HL-60/S4 treated with phorbol 12-myristate 13-acetate at 8.2 ng/mL for 4 days and 3 days (cell line): ENCODE data around the gene KRT20.

Experiments
- in situ Hi-C: fragments of 300-500 bp; cut with MboI; formaldehyde crosslinking; loops from 2 replicates; pipeline ENCODE4 v1.15.0; 2022; ENCODE audit warnings: low sequenced_read_pairs

KRT20 gene

GRCh38 chr17:40857535-40857934, 27.5 kb downstream of the KRT20 start:
- in situ Hi-C loops: no loop called here

GRCh38 chr17:40854175-40854814, 30.7 kb downstream of the KRT20 start:
- in situ Hi-C loops: no loop called here

GRCh38 chr17:40852364-40852763, 32.7 kb downstream of the KRT20 start:
- in situ Hi-C loops: no loop called here

- in situ Hi-C loops: no loop called here
These were observed 34.6 kb downstream of the KRT20 start for GRCh38 chr17:40850293-40850972.

- in situ Hi-C loops: no loop called here
These were observed 35.3 kb downstream of the KRT20 start for GRCh38 chr17:40849723-40850122.

- in situ Hi-C loops: no loop called here
These were observed 36.3 kb downstream of the KRT20 start for GRCh38 chr17:40848583-40849235.

GRCh38 chr17:40846515-40847144, 38.4 kb downstream of the KRT20 start:
- in situ Hi-C loops: no loop called here

- in situ Hi-C loops: no loop called here
These were observed 40.4 kb downstream of the KRT20 start for GRCh38 chr17:40844671-40845107.

- in situ Hi-C loops: no loop called here
These were observed 41.8 kb downstream of the KRT20 start for GRCh38 chr17:40843242-40843641.

- in situ Hi-C loops: no loop called here
These were observed 43.8 kb downstream of the KRT20 start for GRCh38 chr17:40841246-40841645.

- in situ Hi-C loops: no loop called here
These were observed 45.8 kb downstream of the KRT20 start for GRCh38 chr17:40839194-40839593.

- in situ Hi-C loops: no loop called here
These were observed 49.0 kb downstream of the KRT20 start for GRCh38 chr17:40836020-40836419.

GRCh38 chr17:40833882-40834281, 51.2 kb downstream of the KRT20 start:
- in situ Hi-C loops: no loop called here

- in situ Hi-C loops: no loop called here
These were observed 52.2 kb downstream of the KRT20 start for GRCh38 chr17:40832840-40833239.

GRCh38 chr17:40830085-40830776, 54.8 kb downstream of the KRT20 start:
- in situ Hi-C loops: no loop called here

- in situ Hi-C loops: no loop called here
These were observed 56.5 kb downstream of the KRT20 start for GRCh38 chr17:40828454-40829044.

- in situ Hi-C loops: no loop called here
These were observed 57.1 kb downstream of the KRT20 start for GRCh38 chr17:40827746-40828453.
